Breast epithelium (tissue), 3 donors: ENCODE data around the gene FMNL2.

Source experiments
- POLR2A ChIP-seq: fragments of 450-650 bp; IDR thresholded peaks from one replicate; pipeline ENCODE4 v1.6.1; 2016; ENCODE audit warnings: antibody characterized with exemption, mild to moderate bottlenecking, moderate library complexity
- TF ChIP-seq, protein P1 (sequence below), 3 donors: fragments of 450-650 bp; IDR thresholded peaks; one replicate each; pipeline ENCODE4 v1.5.1; 2016 to 2017; ENCODE audit warnings: antibody characterized with exemption in 3 of 3, mild to moderate bottlenecking in 3 of 3, moderate library complexity in 3 of 3

GRCh38 chr2:152500772-152501171, 165.8 kb downstream of the FMNL2 start:
- TF ChIP-seq, protein P1, sequence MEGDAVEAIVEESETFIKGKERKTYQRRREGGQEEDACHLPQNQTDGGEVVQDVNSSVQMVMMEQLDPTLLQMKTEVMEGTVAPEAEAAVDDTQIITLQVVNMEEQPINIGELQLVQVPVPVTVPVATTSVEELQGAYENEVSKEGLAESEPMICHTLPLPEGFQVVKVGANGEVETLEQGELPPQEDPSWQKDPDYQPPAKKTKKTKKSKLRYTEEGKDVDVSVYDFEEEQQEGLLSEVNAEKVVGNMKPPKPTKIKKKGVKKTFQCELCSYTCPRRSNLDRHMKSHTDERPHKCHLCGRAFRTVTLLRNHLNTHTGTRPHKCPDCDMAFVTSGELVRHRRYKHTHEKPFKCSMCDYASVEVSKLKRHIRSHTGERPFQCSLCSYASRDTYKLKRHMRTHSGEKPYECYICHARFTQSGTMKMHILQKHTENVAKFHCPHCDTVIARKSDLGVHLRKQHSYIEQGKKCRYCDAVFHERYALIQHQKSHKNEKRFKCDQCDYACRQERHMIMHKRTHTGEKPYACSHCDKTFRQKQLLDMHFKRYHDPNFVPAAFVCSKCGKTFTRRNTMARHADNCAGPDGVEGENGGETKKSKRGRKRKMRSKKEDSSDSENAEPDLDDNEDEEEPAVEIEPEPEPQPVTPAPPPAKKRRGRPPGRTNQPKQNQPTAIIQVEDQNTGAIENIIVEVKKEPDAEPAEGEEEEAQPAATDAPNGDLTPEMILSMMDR (IDR thresholded peaks at IDR 0.05) = no peak
- TF ChIP-seq POLR2A = no peak
